ENCODE measurements around the gene NUDC. TPM values are rescaled to one million over a fixed set of nuclear protein-coding genes. Genes with fewer than 3 reads are reported as not detected.

Gene NUDC
- total and polyA plus RNA-seq, 5 donors from 2014 or later: 41.2 to 93.4 (median 82.0) TPM

DNA sequence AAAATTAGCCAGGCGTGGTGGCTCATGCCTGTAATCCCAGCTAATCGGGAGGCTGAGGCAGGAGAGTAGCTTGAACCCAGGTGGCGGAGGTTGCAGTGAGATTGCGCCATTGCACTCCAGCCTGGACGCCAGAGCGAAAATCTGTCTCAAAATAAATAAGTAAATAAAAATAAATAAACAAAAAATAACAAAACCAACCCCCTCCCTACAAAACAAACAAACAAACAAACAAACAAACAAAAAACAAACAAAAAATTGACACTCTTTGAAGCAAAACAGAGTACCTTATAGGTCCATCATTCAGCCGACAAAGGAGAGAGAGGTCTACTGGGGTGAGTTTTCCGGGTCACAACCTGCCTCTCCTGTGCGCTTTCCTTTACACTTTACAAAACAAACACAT lies 44.1 kb downstream of the NUDC start:
- DNase-seq: no peak
- no peak overlapping the region for H3K27ac ChIP-seq (ENCODE audit: insufficient read depth, low read length, poor library complexity, severe bottlenecking)
- no peak overlapping the region for H3K4me3 ChIP-seq (ENCODE audit: low read depth, low read length)
- Mint-ChIP-seq H3K4me1 (peaks cover 0 to 4% (median 2%) of the 10 kb centered on the region in 4 donors), H3K36me3 (no peaks in the 10 kb centered on the region), H3K9me3 (no peaks in the 10 kb centered on the region), H3K27ac (peak overlapping the region in 1 of 3 donors; percentile 63), H3K4me3 (no peak overlapping the region), H3K27me3 (peaks cover 35% of the 10 kb centered on the region)
- no peaks in the 10 kb centered on the region for H3K9me3 ChIP-seq (ENCODE audit: control insufficient read depth in 2 of 2, low read length in 2 of 2)
- H3K36me3 ChIP-seq (ENCODE audit: control insufficient read depth, insufficient read depth, low read length): no peaks in the 10 kb centered on the region
- no peaks in the 10 kb centered on the region for H3K4me1 ChIP-seq (ENCODE audit: control insufficient read depth, insufficient read depth, low read length, poor library complexity, severe bottlenecking)
- peaks cover 8% of the 10 kb centered on the region for H3K27me3 ChIP-seq (ENCODE audit: control insufficient read depth, insufficient read depth, low read length)
- ATAC-seq (ENCODE audit: low read depth in 2 of 2): no peak

DNA sequence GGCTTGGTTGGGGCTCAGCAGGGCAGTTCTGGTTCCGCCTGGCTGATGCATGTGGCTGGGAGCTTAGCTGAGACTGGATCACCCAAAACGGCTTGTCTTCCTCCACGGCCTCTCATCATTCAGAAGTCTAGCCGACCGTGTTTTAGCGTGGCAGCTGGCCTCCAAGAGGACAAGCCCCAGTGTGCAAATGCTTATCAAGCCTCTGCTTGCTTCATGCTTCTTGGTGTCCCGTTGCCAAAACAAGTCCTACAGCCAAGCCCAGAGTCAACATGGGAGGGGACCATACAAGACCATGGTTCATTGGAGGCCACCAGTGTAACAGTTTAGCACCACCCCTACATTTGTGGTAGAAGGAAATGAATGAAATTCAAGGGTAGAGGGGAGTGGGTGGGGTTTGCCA lies 49.3 kb downstream of the NUDC start:
- no peak overlapping the region for H3K4me3 ChIP-seq (ENCODE audit: low read depth, low read length)
- Mint-ChIP-seq H3K36me3 (no peaks in the 10 kb centered on the region), H3K27me3 (peaks cover 20% of the 10 kb centered on the region), H3K4me1 (no peaks in the 10 kb centered on the region), H3K27ac (no peak overlapping the region), H3K4me3 (no peak overlapping the region), H3K9me3 (peaks cover 0 to 3% (median 0%) of the 10 kb centered on the region in 7 donors)
- DNase-seq (no peak), ATAC-seq (ENCODE audit: low read depth in 2 of 2) (no peak)
- H3K9me3 ChIP-seq (ENCODE audit: control insufficient read depth in 2 of 2, low read length in 2 of 2): no peaks in the 10 kb centered on the region
- H3K36me3 ChIP-seq (ENCODE audit: control insufficient read depth, insufficient read depth, low read length): no peaks in the 10 kb centered on the region
- H3K4me1 ChIP-seq (ENCODE audit: control insufficient read depth, insufficient read depth, low read length, poor library complexity, severe bottlenecking): no peaks in the 10 kb centered on the region
- H3K27me3 ChIP-seq (ENCODE audit: control insufficient read depth, insufficient read depth, low read length): no peaks in the 10 kb centered on the region
- no peak overlapping the region for H3K27ac ChIP-seq (ENCODE audit: insufficient read depth, low read length, poor library complexity, severe bottlenecking)

DNA sequence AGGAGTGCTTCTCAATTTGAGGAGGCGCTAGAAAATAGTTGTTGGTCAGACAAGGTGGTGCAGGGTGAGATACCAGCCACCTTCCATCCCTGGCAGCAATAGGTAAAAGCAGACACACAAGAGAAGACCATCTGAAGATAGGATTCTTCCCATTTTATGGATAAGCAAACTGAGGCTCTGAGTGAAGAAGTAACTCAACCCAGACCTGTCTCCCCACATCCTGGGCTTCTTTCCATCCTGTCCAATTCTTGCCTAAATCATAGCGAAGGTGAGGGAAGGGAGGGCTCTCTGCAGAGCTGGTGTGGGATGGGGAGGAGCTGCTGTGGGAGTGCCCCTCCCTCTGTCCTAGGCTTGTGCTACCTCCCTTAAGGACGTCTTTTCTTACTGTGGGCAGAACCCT lies 50.0 kb downstream of the NUDC start:
- Mint-ChIP-seq H3K27ac (no peak overlapping the region), H3K4me1 (no peaks in the 10 kb centered on the region)

DNA sequence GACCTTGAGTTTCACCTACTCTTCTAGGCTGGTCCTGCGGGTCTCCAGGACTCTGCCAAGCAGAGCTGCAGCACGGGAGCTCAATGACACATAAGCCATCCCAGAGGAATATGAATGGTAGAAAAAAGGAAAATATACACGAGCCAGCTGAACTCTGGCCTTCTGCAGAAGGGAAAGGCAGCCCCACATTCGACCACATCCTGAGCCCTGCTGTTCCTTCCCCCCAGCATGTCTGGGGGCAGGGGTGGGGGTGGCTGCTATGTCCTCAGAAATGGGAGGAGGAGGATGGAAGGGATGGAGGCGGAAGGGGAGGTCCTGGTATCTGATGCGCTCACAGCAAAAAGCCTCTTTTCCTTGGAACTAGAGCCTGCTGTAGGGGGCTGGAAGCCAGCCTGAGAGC lies 50.8 kb downstream of the NUDC start:
- H3K4me3 Mint-ChIP-seq: no peak overlapping the region
- no peak for ATAC-seq (ENCODE audit: low read depth in 2 of 2)
- peaks cover 21% of the 10 kb centered on the region for H3K27me3 Mint-ChIP-seq
- no peaks in the 10 kb centered on the region for H3K36me3 Mint-ChIP-seq
- Histone ChIP-seq H3K36me3 (ENCODE audit: control insufficient read depth, insufficient read depth, low read length) (no peaks in the 10 kb centered on the region), H3K27me3 (ENCODE audit: control insufficient read depth, insufficient read depth, low read length) (no peaks in the 10 kb centered on the region), H3K4me1 (ENCODE audit: control insufficient read depth, insufficient read depth, low read length, poor library complexity, severe bottlenecking) (no peaks in the 10 kb centered on the region), H3K27ac (ENCODE audit: insufficient read depth, low read length, poor library complexity, severe bottlenecking) (no peak overlapping the region), H3K4me3 (ENCODE audit: low read depth, low read length) (no peak overlapping the region), H3K9me3 (ENCODE audit: control insufficient read depth in 2 of 2, low read length in 2 of 2) (no peaks in the 10 kb centered on the region)
- H3K4me1 Mint-ChIP-seq: no peaks in the 10 kb centered on the region
- H3K27ac Mint-ChIP-seq: no peak overlapping the region
- DNase-seq: no peak
- H3K9me3 Mint-ChIP-seq: peaks cover 0 to 3% (median 0%) of the 10 kb centered on the region in 7 donors

More for the DNA sequence above, 50.0 kb downstream of the NUDC start:
- Histone ChIP-seq H3K36me3 (ENCODE audit: control insufficient read depth, insufficient read depth, low read length) (no peaks in the 10 kb centered on the region), H3K9me3 (ENCODE audit: control insufficient read depth in 2 of 2, low read length in 2 of 2) (no peaks in the 10 kb centered on the region), H3K27ac (ENCODE audit: insufficient read depth, low read length, poor library complexity, severe bottlenecking) (no peak overlapping the region), H3K4me1 (ENCODE audit: control insufficient read depth, insufficient read depth, low read length, poor library complexity, severe bottlenecking) (no peaks in the 10 kb centered on the region), H3K4me3 (ENCODE audit: low read depth, low read length) (no peak overlapping the region), H3K27me3 (ENCODE audit: control insufficient read depth, insufficient read depth, low read length) (no peaks in the 10 kb centered on the region)
- Mint-ChIP-seq H3K36me3 (no peaks in the 10 kb centered on the region), H3K4me3 (no peak overlapping the region), H3K27me3 (peaks cover 21% of the 10 kb centered on the region), H3K9me3 (peaks cover 0 to 3% (median 0%) of the 10 kb centered on the region in 7 donors)
- ATAC-seq (ENCODE audit: low read depth in 2 of 2): no peak
- no peak for DNase-seq

DNA sequence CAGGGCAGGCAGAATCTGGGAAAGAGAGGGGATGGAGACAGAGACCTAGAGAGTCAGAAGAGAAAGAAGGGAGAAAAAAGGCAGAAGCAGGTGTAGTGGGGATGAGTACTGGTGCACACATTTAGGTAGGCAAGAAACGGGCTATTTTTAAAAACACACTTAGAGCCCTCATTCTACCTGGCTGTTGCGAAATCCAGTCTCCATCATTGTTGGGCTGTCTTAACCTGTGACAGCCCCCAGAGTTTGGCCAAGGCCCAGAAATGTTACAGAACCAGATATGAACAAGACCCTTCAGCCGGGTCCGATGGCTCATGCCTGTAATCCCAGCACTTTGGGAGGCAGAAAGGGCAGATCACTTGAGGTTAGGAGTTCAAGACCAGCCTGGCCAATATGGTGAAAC lies 51.3 kb downstream of the NUDC start:
- no peaks in the 10 kb centered on the region for H3K4me1 Mint-ChIP-seq
- H3K9me3 ChIP-seq (ENCODE audit: control insufficient read depth in 2 of 2, low read length in 2 of 2): no peaks in the 10 kb centered on the region

DNA sequence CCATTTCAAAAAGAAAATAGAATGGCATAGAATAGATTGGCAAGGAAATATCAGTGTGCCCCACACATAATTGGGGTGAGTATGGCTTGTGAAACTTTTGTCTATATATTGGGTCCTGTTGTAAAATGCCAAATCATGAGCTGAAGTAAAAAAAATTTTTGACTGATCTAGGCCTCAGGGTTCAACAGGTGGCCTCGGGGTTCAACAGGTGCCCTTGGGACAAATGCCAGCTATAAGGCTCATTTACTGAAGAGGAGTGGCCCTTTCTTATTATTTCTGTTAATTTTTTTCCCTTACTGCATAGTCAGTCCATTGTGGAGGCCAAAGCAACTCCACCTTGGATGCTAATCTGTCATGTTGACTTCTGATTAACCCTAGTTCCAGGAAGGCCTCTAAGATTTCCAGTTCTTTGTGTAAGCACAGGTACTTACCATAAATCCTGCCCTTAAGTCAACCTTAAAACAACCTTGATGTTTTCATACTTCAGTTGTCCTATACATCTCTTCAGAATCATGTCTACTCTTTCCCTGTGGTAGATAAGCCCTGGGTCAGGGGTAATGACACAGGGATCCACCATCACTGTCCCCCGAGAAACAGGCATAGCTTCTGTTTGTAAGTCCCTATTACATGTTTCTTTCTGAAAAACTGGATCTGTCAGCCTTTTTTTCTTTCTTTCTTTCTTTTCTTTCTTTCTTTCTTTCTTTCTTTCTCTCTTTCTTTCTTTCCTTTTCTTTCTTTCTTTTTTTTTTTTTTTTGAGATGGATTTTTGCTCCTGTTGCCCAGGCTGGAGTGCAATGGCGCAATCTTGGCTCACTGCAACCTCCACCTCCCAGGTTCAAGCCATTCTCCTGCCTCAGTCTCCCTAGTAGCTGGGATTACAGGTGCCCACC lies 55.3 kb downstream of the NUDC start:
- H3K27me3 Mint-ChIP-seq: peaks cover 24% of the 10 kb centered on the region
- H3K4me1 Mint-ChIP-seq: no peaks in the 10 kb centered on the region

More for the DNA sequence above, 51.3 kb downstream of the NUDC start:
- DNase-seq: no peak
- no peaks in the 10 kb centered on the region for H3K36me3 ChIP-seq (ENCODE audit: control insufficient read depth, insufficient read depth, low read length)
- ATAC-seq (ENCODE audit: low read depth in 2 of 2): no peak
- Mint-ChIP-seq H3K36me3 (no peaks in the 10 kb centered on the region), H3K27ac (no peak overlapping the region), H3K27me3 (peaks cover 19% of the 10 kb centered on the region), H3K9me3 (peaks cover 0 to 3% (median 0%) of the 10 kb centered on the region in 7 donors), H3K4me3 (no peak overlapping the region)
- no peak overlapping the region for H3K27ac ChIP-seq (ENCODE audit: insufficient read depth, low read length, poor library complexity, severe bottlenecking)
- H3K4me3 ChIP-seq (ENCODE audit: low read depth, low read length): no peak overlapping the region
- no peaks in the 10 kb centered on the region for H3K4me1 ChIP-seq (ENCODE audit: control insufficient read depth, insufficient read depth, low read length, poor library complexity, severe bottlenecking)
- H3K27me3 ChIP-seq (ENCODE audit: control insufficient read depth, insufficient read depth, low read length): no peaks in the 10 kb centered on the region

DNA sequence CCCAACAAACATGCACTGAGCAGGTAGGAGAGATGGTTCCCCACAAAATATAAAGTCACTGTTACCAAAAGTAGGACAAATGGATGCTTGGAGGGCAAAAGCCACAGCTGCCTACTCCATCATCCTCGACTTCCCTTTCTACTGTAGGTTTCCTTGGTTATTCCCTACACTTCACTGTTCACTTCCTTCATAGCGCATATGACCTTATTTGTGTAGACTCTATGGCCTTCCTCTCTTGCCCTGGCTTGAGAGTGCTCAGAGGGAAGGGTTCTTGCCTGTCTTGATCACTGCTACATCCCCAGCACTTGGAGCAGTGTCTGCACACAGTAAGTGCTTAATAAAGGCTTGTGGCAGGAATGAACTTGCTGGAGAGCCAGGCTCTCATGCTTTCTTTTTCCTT lies 57.4 kb downstream of the NUDC start:
- no peaks in the 10 kb centered on the region for H3K4me1 Mint-ChIP-seq
- no peaks in the 10 kb centered on the region for H3K36me3 Mint-ChIP-seq
- Histone ChIP-seq H3K4me3 (ENCODE audit: low read depth, low read length) (no peak overlapping the region), H3K4me1 (ENCODE audit: control insufficient read depth, insufficient read depth, low read length, poor library complexity, severe bottlenecking) (no peaks in the 10 kb centered on the region), H3K27ac (ENCODE audit: insufficient read depth, low read length, poor library complexity, severe bottlenecking) (no peak overlapping the region), H3K36me3 (ENCODE audit: control insufficient read depth, insufficient read depth, low read length) (no peaks in the 10 kb centered on the region), H3K27me3 (ENCODE audit: control insufficient read depth, insufficient read depth, low read length) (peaks cover 5% of the 10 kb centered on the region), H3K9me3 (ENCODE audit: control insufficient read depth in 2 of 2, low read length in 2 of 2) (no peaks in the 10 kb centered on the region)
- ATAC-seq (ENCODE audit: low read depth in 2 of 2) (no peak), DNase-seq (no peak)
- no peak overlapping the region for H3K4me3 Mint-ChIP-seq
- peaks cover 0 to 1% (median 0%) of the 10 kb centered on the region in 7 donors for H3K9me3 Mint-ChIP-seq
- peaks cover 13% of the 10 kb centered on the region for H3K27me3 Mint-ChIP-seq
- peak overlapping the region in 1 of 3 donors; percentile 20 for H3K27ac Mint-ChIP-seq

More for the DNA sequence above, 55.3 kb downstream of the NUDC start:
- no peaks in the 10 kb centered on the region for H3K36me3 Mint-ChIP-seq
- Histone ChIP-seq H3K27me3 (ENCODE audit: control insufficient read depth, insufficient read depth, low read length) (no peaks in the 10 kb centered on the region), H3K9me3 (ENCODE audit: control insufficient read depth in 2 of 2, low read length in 2 of 2) (no peaks in the 10 kb centered on the region), H3K27ac (ENCODE audit: insufficient read depth, low read length, poor library complexity, severe bottlenecking) (no peak overlapping the region), H3K4me3 (ENCODE audit: low read depth, low read length) (no peak overlapping the region), H3K36me3 (ENCODE audit: control insufficient read depth, insufficient read depth, low read length) (no peaks in the 10 kb centered on the region), H3K4me1 (ENCODE audit: control insufficient read depth, insufficient read depth, low read length, poor library complexity, severe bottlenecking) (no peaks in the 10 kb centered on the region)
- no peak overlapping the region for H3K4me3 Mint-ChIP-seq
- DNase-seq (no peak), ATAC-seq (ENCODE audit: low read depth in 2 of 2) (no peak)
- no peak overlapping the region for H3K27ac Mint-ChIP-seq
- H3K9me3 Mint-ChIP-seq: peaks cover 0 to 1% (median 0%) of the 10 kb centered on the region in 7 donors
